Astrocyte of the spinal cord (primary cell): ENCODE results near the gene MRPL27.

Source experiments
- DNase-seq: peaks from one replicate; pipeline ENCODE4 v3.0.0; 2011; ENCODE audit warnings: low read depth, low spot score
- H3K4me3 ChIP-seq: 2 replicates; pipeline ENCODE4 v1.5.1; 2011; ENCODE audit warnings: low read depth, mild to moderate bottlenecking, low read length, moderate library complexity
- in situ Hi-C: cut with HindIII; loops from 2 replicates; pipeline ENCODE4 v1.10.0; 2017; ENCODE audit warnings: low sequenced_read_pairs
- TF ChIP-seq, protein P1 (sequence below): IDR thresholded peaks from 2 replicates; pipeline ENCODE4 v1.5.1; 2012; ENCODE audit warnings: low read depth, mild to moderate bottlenecking, low read length, inconsistent platforms

The MRPL27 gene

DNA sequence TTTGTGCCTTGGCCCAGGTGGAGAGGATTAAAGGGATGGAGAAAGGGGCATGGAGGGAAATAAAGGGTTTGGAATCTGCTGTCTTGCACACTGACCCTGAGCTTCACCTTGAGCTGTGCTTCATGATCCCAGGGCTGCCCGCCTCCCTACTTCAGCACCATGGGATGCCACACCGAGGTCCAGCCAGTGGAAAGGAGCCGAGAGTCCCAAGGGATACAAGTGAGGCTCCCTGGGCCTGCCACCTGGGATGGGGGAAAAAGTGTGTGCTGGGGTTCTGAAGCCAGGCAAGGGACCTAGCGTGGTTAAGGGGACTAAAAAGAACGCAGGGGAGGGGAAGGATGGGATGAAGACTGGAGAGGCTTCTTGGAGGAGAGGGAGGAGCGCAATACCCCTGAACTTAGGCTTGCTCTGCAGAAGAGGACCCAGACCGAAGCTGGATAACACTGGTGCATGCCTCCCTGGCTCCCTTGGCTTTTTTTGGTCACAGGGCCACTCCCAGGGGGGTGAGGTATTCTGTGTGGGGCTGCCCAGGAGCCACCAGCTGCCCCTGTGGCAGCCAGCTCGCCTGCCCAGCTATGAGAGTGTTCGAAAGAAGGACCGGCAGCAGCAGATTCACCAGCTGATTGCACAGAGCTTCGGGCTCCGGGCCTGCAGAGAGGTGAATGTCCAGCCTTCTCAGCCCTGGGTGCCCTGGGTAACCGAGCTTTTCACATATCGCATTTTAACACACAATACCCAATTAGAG is 7.2 kb downstream of the MRPL27 start:
- TF ChIP-seq, protein P1, sequence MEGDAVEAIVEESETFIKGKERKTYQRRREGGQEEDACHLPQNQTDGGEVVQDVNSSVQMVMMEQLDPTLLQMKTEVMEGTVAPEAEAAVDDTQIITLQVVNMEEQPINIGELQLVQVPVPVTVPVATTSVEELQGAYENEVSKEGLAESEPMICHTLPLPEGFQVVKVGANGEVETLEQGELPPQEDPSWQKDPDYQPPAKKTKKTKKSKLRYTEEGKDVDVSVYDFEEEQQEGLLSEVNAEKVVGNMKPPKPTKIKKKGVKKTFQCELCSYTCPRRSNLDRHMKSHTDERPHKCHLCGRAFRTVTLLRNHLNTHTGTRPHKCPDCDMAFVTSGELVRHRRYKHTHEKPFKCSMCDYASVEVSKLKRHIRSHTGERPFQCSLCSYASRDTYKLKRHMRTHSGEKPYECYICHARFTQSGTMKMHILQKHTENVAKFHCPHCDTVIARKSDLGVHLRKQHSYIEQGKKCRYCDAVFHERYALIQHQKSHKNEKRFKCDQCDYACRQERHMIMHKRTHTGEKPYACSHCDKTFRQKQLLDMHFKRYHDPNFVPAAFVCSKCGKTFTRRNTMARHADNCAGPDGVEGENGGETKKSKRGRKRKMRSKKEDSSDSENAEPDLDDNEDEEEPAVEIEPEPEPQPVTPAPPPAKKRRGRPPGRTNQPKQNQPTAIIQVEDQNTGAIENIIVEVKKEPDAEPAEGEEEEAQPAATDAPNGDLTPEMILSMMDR, result no peak
- in situ Hi-C loops, result no loop called here

DNA sequence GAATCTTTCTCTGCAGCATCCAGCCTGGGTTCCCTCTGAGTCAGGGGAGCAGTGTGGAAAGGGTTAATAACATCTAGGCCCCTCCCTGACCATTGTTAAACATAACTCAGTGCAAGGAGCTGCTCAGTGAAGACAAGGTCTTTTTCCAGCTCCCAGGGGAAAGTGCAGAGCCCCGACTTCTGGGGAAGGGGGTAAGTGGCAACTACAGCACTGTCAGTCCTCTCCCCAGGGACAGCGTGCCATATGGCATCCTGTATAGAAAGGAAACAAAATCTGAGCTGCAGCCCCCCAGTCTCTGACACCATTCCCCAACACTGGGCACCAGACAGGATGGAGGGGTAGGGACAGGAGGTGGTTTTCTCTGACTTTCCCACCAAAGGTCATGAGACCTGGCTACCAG is 7.8 kb downstream of the MRPL27 start:
- no peak for DNase-seq
- in situ Hi-C loops, result no loop called here
- H3K4me3 ChIP-seq, result no peak overlapping the region
- TF ChIP-seq, protein P1, result no peak

More for the DNA sequence above, 7.2 kb downstream of the MRPL27 start:
- no peak overlapping the region for H3K4me3 ChIP-seq
- no peak for DNase-seq

DNA sequence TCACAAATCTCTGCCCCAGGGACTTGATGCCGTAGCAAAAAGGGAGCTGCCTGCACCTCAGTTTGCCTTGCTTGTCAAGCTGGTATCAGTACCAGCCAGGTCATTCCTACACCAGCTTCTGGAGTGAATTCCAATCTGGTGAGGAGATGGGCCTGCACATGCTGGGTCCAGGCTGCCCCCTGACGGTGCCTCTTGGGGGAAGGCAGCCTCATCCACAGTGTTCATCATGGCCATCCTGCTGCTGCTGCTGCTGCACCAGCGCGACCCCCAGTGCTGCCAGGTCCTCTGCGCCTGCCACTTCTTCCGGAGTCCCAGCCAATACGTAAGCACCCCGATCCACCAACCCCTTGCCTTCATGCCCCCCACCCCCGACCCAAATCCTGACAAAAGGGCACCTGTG is 8.3 kb downstream of the MRPL27 start:
- H3K4me3 ChIP-seq, result no peak overlapping the region
- in situ Hi-C loops, result no loop called here
- TF ChIP-seq, protein P1, result peak; percentile 38
- DNase-seq, result peak; percentile 31

DNA sequence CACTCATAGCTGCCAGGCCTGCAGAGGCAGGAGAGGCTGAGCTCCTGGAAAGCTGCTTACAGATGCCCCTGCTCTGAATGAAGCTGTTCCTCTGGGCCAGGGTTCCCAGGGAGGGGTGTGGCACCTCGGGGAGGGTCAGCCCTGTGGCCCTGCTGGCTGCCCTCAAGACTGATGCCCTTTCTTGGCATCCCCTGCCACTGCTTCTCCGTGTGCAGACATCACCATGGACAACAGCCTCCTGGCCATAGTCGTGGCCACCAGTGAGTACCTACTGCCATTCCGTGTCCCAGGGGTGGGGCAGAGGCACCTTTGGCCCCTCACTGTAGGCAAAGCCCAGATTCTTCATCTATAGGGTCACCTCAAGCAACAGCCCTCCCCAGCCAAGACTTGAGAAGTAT is 8.9 kb downstream of the MRPL27 start:
- TF ChIP-seq, protein P1, result no peak
- in situ Hi-C loops, result no loop called here
- no peak overlapping the region for H3K4me3 ChIP-seq

DNA sequence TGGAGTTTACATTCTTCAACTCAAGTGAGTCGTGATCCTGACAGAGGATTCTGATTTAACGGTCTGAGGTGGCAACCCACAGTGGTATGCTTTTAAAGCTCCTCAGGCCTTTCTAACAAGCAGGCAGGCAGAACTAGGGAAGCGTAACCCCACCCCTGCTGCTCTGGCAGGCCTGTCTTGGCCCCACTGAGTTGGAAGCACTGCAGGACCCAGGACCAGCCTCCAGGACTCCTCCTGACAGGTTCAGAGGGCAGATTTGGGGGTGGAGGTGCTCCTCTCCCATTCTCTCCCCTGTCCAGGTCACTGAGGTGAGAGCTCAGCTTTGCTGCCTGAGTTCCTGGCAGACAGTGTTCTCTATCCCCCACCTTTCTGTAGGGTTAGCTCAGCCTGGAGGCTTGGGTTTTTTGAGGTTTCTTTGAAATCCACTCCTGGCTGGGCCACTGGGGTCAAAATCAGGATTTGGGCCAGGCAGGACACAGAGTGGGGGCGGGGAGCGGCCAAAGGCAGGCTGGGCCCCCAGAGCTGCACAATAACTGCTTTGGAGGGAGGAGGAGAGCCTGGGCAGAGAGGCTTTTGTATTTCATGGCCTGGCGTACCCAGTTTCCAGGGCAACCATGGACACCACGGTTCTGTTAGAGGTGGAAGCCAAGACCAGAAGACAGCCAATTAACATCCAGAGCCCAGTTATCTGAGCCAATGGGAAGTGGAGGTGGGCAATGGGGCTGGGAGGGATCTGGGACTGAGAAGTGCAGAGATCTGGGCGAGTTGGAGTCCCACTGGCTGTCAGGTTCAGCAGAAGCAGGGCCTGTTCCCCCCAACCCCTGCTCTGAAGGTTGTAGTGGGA is 9.5 kb downstream of the MRPL27 start:
- no peak overlapping the region for H3K4me3 ChIP-seq
- in situ Hi-C loops, result no loop called here
- DNase-seq, result peak; percentile 55
- TF ChIP-seq, protein P1, result no peak

More for the DNA sequence above, 8.9 kb downstream of the MRPL27 start:
- DNase-seq, result no peak

DNA sequence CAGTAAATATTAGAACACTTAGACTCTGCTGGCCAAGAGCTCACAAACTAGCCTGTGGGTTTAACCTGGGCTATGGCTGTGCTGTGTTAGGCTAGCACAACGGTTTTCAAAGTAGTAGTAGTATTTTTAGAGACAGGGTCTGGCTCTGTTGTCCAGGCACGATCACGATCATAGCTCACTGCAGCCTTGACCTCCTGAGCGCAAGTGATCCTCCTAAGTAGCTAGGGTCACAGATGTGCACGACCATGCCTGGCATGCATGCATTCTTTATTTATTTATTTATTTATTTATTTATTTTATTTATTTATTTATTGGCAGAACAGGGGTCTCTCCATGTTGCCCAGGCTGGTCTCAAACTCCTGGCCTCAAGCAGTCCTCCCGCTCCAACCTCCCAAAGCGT is 10.3 kb downstream of the MRPL27 start:
- no peak for DNase-seq
- in situ Hi-C loops, result no loop called here
- H3K4me3 ChIP-seq, result no peak overlapping the region

More for the DNA sequence above, 10.3 kb downstream of the MRPL27 start:
- TF ChIP-seq, protein P1, result no peak
